Measurements from ENCODE around the gene RAX2. TPM values are rescaled to one million over a fixed set of nuclear protein-coding genes. Genes with fewer than 3 reads are reported as not detected.
"Not testable (repeated sequence)": the region's sequence is repeated elsewhere in the genome, so short reads cannot be mapped to it uniquely, and the experiment has no call there.

Gene RAX2
- total and polyA plus RNA-seq, 10 donors: not detected

GRCh38 chr19:3768748-3769099 lies 3.3 kb downstream of the RAX2 start:
- Histone ChIP-seq H3K36me3 (peaks cover 0 to 56% (median 44%) of the 10 kb centered on the region in 6 donors), H3K27ac (no peak overlapping the region), H3K4me3 (no peak overlapping the region), H3K9me3 (no peaks in the 10 kb centered on the region), H3K4me1 (peaks cover 1 to 22% (median 7%) of the 10 kb centered on the region in 6 donors), H3K27me3 (replicated peaks in 1 of 7) (no peaks in the 10 kb centered on the region)
- DNase-seq: no peak
- intact Hi-C loops (cut with DNase I; ENCODE audit: low total_unique reads): no loop called here
- WGBS, 5 donors: 88 to 97% (median 94%) methylated on average over 7 of the region's 7 CpGs
- TF ChIP-seq POLR2A (IDR thresholded peaks at IDR 0.05): no peak
- TF ChIP-seq, protein P1, sequence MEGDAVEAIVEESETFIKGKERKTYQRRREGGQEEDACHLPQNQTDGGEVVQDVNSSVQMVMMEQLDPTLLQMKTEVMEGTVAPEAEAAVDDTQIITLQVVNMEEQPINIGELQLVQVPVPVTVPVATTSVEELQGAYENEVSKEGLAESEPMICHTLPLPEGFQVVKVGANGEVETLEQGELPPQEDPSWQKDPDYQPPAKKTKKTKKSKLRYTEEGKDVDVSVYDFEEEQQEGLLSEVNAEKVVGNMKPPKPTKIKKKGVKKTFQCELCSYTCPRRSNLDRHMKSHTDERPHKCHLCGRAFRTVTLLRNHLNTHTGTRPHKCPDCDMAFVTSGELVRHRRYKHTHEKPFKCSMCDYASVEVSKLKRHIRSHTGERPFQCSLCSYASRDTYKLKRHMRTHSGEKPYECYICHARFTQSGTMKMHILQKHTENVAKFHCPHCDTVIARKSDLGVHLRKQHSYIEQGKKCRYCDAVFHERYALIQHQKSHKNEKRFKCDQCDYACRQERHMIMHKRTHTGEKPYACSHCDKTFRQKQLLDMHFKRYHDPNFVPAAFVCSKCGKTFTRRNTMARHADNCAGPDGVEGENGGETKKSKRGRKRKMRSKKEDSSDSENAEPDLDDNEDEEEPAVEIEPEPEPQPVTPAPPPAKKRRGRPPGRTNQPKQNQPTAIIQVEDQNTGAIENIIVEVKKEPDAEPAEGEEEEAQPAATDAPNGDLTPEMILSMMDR (IDR thresholded peaks at IDR 0.05 in 8 of 11, conservative IDR thresholded peaks at IDR 0.05 in 3 of 11): no peak
- TF ChIP-seq POLR2AphosphoS5 (IDR thresholded peaks at IDR 0.05): no peak

GRCh38 chr19:3768015-3768747 lies 3.8 kb downstream of the RAX2 start:
- intact Hi-C loops (cut with DNase I; ENCODE audit: low total_unique reads): no loop called here
- Histone ChIP-seq H3K4me1 (peaks cover 7 to 28% (median 12%) of the 10 kb centered on the region in 6 donors), H3K36me3 (peaks cover 0 to 56% (median 44%) of the 10 kb centered on the region in 6 donors), H3K9me3 (no peaks in the 10 kb centered on the region), H3K27me3 (replicated peaks in 1 of 7) (no peaks in the 10 kb centered on the region), H3K27ac (no peak overlapping the region), H3K4me3 (no peak overlapping the region)
- 83 to 93% (median 90%) methylated on average over 16 to 25 of the region's 25 CpGs for WGBS, 5 donors
- TF ChIP-seq POLR2AphosphoS5 (IDR thresholded peaks at IDR 0.05) (no peak), POLR2A (IDR thresholded peaks at IDR 0.05) (no peak)
- TF ChIP-seq, protein P1 (IDR thresholded peaks at IDR 0.05 in 8 of 11, conservative IDR thresholded peaks at IDR 0.05 in 3 of 11): no peak
- no peak for DNase-seq

DNA sequence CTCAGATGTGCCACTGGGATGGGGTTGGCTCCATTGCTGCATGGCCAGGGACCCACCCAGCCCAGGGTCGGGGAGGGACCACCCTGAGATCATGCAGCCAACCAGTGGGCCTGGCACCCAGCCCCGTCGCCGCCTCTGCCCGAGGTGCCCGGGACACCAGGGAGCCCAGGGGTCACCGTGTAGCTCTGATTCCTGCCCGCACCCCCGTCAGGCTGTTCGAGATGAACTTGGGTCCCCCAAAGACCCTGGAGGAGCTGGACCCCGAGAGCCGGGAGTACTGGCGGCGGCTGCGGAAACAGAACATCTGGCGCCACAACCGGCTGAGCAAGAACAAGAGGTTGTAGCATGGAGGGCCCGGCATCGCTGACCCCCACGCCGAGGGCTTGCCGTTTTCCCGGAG lies 5.0 kb downstream of the RAX2 start:
- DNase-seq: no peak
- TF ChIP-seq, protein P1 (IDR thresholded peaks at IDR 0.05 in 8 of 11, conservative IDR thresholded peaks at IDR 0.05 in 3 of 11): no peak
- no peak for TF ChIP-seq POLR2A (IDR thresholded peaks at IDR 0.05)
- TF ChIP-seq POLR2AphosphoS5 (IDR thresholded peaks at IDR 0.05): no peak
- WGBS, 5 donors: 91 to 97% (median 95%) methylated on average over 7 to 23 of the region's 23 CpGs
- H3K4me1 ChIP-seq: peaks cover 9 to 35% (median 19%) of the 10 kb centered on the region in 6 donors
- H3K36me3 ChIP-seq: peaks cover 0 to 56% (median 44%) of the 10 kb centered on the region in 6 donors
- peak overlapping the region in 1 of 8 donors; percentile 58 for H3K27ac ChIP-seq
- H3K4me3 ChIP-seq: no peak overlapping the region
- no peaks in the 10 kb centered on the region for H3K27me3 ChIP-seq (replicated peaks in 1 of 7)
- no peaks in the 10 kb centered on the region for H3K9me3 ChIP-seq
- intact Hi-C loops (cut with DNase I; ENCODE audit: low total_unique reads): no loop called here

DNA sequence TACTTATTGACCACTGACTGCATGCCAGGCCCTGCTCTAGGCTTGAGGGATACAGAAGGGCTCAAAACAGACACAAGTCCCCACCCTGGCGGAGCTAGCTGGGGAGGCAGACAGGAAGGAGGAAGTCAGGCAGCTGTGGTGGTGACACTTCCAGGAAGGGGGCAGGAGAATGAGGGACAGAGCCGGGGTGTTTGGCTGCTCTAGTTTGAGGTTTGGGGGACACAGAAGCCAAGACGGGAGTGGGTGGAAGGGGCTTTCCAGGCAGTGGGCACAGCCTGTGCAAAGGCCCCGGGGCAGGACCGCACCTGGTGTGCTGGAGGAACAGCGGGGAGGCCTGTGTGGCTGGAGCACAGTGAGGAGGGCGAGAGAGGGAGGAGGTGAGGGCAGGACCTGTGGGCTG lies 5.5 kb downstream of the RAX2 start:
- Histone ChIP-seq H3K4me3 (no peak overlapping the region), H3K27ac (peak overlapping the region in 3 of 8 donors; percentile 21 to 58 (median 23)), H3K4me1 (peaks cover 9 to 40% (median 24%) of the 10 kb centered on the region in 6 donors), H3K27me3 (replicated peaks in 1 of 7) (no peaks in the 10 kb centered on the region), H3K36me3 (peaks cover 0 to 56% (median 44%) of the 10 kb centered on the region in 6 donors), H3K9me3 (no peaks in the 10 kb centered on the region)
- WGBS, 5 donors: 60 to 74% (median 64%) methylated on average over 7 of the region's 7 CpGs
- intact Hi-C loops (cut with DNase I; ENCODE audit: low total_unique reads): no loop called here
- TF ChIP-seq POLR2A (IDR thresholded peaks at IDR 0.05) (no peak), POLR2AphosphoS5 (IDR thresholded peaks at IDR 0.05) (peak in 1 of 3 donors; percentile 12)
- no peak for DNase-seq

- H3K9me3 ChIP-seq; H3K27ac ChIP-seq; H3K27me3 ChIP-seq (replicated peaks in 1 of 7); H3K4me3 ChIP-seq; intact Hi-C loops (cut with DNase I; ENCODE audit: low total_unique reads); DNase-seq: not testable (repeated sequence)
- Histone ChIP-seq H3K4me1 (peaks cover 12 to 47% (median 29%) of the 10 kb centered on the region in 6 donors), H3K36me3 (peaks cover 0 to 56% (median 44%) of the 10 kb centered on the region in 6 donors)
- 91 to 99% (median 97%) methylated on average over 5 of the region's 5 CpGs for WGBS, 5 donors
Observed at GRCh38 chr19:3765757-3766156, 6.3 kb downstream of the RAX2 start.
